ENCODE results near the gene PLCB1. TPM values are rescaled to one million over a fixed set of nuclear protein-coding genes. Genes with fewer than 3 reads are reported as not detected.

Gene PLCB1
- polyA plus RNA-seq, 1 donor (not counting 4 experiments of a cell fraction or from before 2014, with no cell fraction given) = 0.37 TPM

DNA sequence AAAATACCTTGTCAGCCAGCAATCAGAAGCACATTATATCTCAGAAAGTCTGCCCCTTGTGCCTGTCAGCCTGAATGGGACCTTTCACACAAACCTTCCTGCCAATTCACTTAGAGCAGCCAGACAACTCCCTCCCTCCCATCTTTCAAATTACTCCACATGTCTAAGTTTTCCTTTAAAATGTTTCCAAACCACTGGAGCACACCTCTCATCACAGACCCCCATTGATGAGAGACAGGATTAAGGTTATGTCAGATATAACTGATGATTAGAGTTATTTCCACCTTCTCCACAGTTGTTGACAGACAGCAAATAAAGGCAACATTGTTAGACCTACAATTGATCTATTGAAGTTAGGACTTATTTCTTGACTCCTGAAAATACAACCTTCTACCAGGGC lies 408.4 kb downstream of the PLCB1 start:
- H3K4me1 ChIP-seq (ENCODE audit: control insufficient read depth, extremely low read depth, insufficient read depth, low read length) = no peaks in the 10 kb centered on the region
- no peaks in the 10 kb centered on the region for H3K79me2 ChIP-seq (ENCODE audit: control insufficient read depth, insufficient read depth, low read length)
- H2AFZ ChIP-seq (ENCODE audit: control insufficient read depth, low read length) = no peak overlapping the region
- no peaks in the 10 kb centered on the region for H3K27me3 ChIP-seq (ENCODE audit: control insufficient read depth, extremely low read depth, insufficient read depth, low read length)
- H3K36me3 ChIP-seq (ENCODE audit: control insufficient read depth in 2 of 2, extremely low read depth in 1 of 2, insufficient read depth in 2 of 2, low read length in 2 of 2) = no peaks in the 10 kb centered on the region
- no peak overlapping the region for H3K4me3 ChIP-seq (ENCODE audit: control insufficient read depth in 2 of 3, extremely low read depth in 1 of 3, insufficient read depth in 2 of 3, low read depth in 1 of 3, low read length in 3 of 3)
- dilution Hi-C loops (cut with MboI; ENCODE audit: extremely low pct_ligation_motif_present, low sequenced_read_pairs) = no loop called here
- TF ChIP-seq, protein P1, sequence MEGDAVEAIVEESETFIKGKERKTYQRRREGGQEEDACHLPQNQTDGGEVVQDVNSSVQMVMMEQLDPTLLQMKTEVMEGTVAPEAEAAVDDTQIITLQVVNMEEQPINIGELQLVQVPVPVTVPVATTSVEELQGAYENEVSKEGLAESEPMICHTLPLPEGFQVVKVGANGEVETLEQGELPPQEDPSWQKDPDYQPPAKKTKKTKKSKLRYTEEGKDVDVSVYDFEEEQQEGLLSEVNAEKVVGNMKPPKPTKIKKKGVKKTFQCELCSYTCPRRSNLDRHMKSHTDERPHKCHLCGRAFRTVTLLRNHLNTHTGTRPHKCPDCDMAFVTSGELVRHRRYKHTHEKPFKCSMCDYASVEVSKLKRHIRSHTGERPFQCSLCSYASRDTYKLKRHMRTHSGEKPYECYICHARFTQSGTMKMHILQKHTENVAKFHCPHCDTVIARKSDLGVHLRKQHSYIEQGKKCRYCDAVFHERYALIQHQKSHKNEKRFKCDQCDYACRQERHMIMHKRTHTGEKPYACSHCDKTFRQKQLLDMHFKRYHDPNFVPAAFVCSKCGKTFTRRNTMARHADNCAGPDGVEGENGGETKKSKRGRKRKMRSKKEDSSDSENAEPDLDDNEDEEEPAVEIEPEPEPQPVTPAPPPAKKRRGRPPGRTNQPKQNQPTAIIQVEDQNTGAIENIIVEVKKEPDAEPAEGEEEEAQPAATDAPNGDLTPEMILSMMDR (optimal IDR thresholded peaks at IDR 0.05 in 1 of 3, IDR thresholded peaks at IDR 0.05 in 1 of 3, conservative IDR thresholded peaks at IDR 0.05 in 1 of 3; ENCODE audit: extremely low read depth in 1 of 3, insufficient read depth in 2 of 3, low read length in 3 of 3) = no peak
- TF ChIP-seq EZH2 (IDR thresholded peaks at IDR 0.05; ENCODE audit: low read length) = no peak
- H3K4me2 ChIP-seq (ENCODE audit: control insufficient read depth, extremely low read depth, insufficient read depth, low read depth, low read length) = no peak overlapping the region
- DNase-seq (ENCODE audit: low read depth, low spot score) (no peak), FAIRE-seq (no peak)
- H3K9ac ChIP-seq (ENCODE audit: control insufficient read depth, extremely low read depth, insufficient read depth, low read length) = no peak overlapping the region
- H3K9me3 ChIP-seq (ENCODE audit: control insufficient read depth, low read depth, low read length) = no peaks in the 10 kb centered on the region
- no peaks in the 10 kb centered on the region for H3K9me1 ChIP-seq (ENCODE audit: control insufficient read depth, extremely low read depth, insufficient read depth, low read length)
- H4K20me1 ChIP-seq (ENCODE audit: control insufficient read depth, extremely low read depth, insufficient read depth, low read length) = no peaks in the 10 kb centered on the region
- no peak overlapping the region for H3K27ac ChIP-seq (ENCODE audit: control insufficient read depth, insufficient read depth, low read length)

- H3K4me2 ChIP-seq (ENCODE audit: control insufficient read depth, extremely low read depth, insufficient read depth, low read depth, low read length) = no peak overlapping the region
- no peaks in the 10 kb centered on the region for H3K4me1 ChIP-seq (ENCODE audit: control insufficient read depth, extremely low read depth, insufficient read depth, low read length)
- H3K9ac ChIP-seq (ENCODE audit: control insufficient read depth, extremely low read depth, insufficient read depth, low read length) = no peak overlapping the region
- no peaks in the 10 kb centered on the region for H3K9me3 ChIP-seq (ENCODE audit: control insufficient read depth, low read depth, low read length)
- TF ChIP-seq EZH2 (IDR thresholded peaks at IDR 0.05; ENCODE audit: low read length) = no peak
- TF ChIP-seq, protein P1 (optimal IDR thresholded peaks at IDR 0.05 in 1 of 3, IDR thresholded peaks at IDR 0.05 in 1 of 3, conservative IDR thresholded peaks at IDR 0.05 in 1 of 3; ENCODE audit: extremely low read depth in 1 of 3, insufficient read depth in 2 of 3, low read length in 3 of 3) = no peak
- FAIRE-seq (no peak), DNase-seq (ENCODE audit: low read depth, low spot score) (no peak)
- no peaks in the 10 kb centered on the region for H3K9me1 ChIP-seq (ENCODE audit: control insufficient read depth, extremely low read depth, insufficient read depth, low read length)
- H3K36me3 ChIP-seq (ENCODE audit: control insufficient read depth in 2 of 2, extremely low read depth in 1 of 2, insufficient read depth in 2 of 2, low read length in 2 of 2) = no peaks in the 10 kb centered on the region
- no peaks in the 10 kb centered on the region for H3K79me2 ChIP-seq (ENCODE audit: control insufficient read depth, insufficient read depth, low read length)
- no peaks in the 10 kb centered on the region for H3K27me3 ChIP-seq (ENCODE audit: control insufficient read depth, extremely low read depth, insufficient read depth, low read length)
- dilution Hi-C loops (cut with MboI; ENCODE audit: extremely low pct_ligation_motif_present, low sequenced_read_pairs) = no loop called here
- H2AFZ ChIP-seq (ENCODE audit: control insufficient read depth, low read length) = no peak overlapping the region
- H3K4me3 ChIP-seq (ENCODE audit: control insufficient read depth in 2 of 3, extremely low read depth in 1 of 3, insufficient read depth in 2 of 3, low read depth in 1 of 3, low read length in 3 of 3) = no peak overlapping the region
- no peaks in the 10 kb centered on the region for H4K20me1 ChIP-seq (ENCODE audit: control insufficient read depth, extremely low read depth, insufficient read depth, low read length)
- no peak overlapping the region for H3K27ac ChIP-seq (ENCODE audit: control insufficient read depth, insufficient read depth, low read length)
Measured at GRCh38 chr20:8542110-8542486, 410.0 kb downstream of the PLCB1 start.

Measured in keratinocyte (primary cell).